HG03064 (cell line): ENCODE measurements around the gene DDX42.
"Not testable (repeated sequence)": the region's sequence is repeated elsewhere in the genome, so short reads cannot be mapped to it uniquely, and the experiment has no call there.

Experiments
- ATAC-seq: cut with Tn5 transposase; IDR thresholded peaks from one replicate; pipeline ENCODE4 v1.9.1; 2021; ENCODE audit warnings: low read depth; ENCODE audit not compliant: unreplicated experiment

The DDX42 gene

GRCh38 chr17:63866625-63867024, 92.7 kb downstream of the DDX42 start:
- ATAC-seq = not testable (repeated sequence)
